DND-41 (cell line): ENCODE measurements around the gene SGMS1.

Experiments used
- ATAC-seq: fragments of 200-7000 bp; cut with Tn5 transposase; 3 replicates; pipeline ENCODE4 v1.9.1; 2021; ENCODE audit warnings: low read depth; ENCODE audit not compliant: insufficient read depth
- DNase-seq: peaks from one replicate; pipeline ENCODE4 v3.0.0-alpha.2; 2020
- H2AFZ ChIP-seq: 2 replicates; pipeline ENCODE4 v1.6.0; 2012; ENCODE audit warnings: low read depth, low read length
- H3K27ac ChIP-seq: 2 replicates; pipeline ENCODE4 v1.5.1; 2012; ENCODE audit warnings: low read length, inconsistent platforms
- H3K27me3 ChIP-seq: fragments of 200-600 bp; sonication (generic); 2 replicates; pipeline ENCODE4 v1.6.0; 2012; ENCODE audit warnings: low read length, mild to moderate bottlenecking, inconsistent platforms; ENCODE audit not compliant: insufficient read depth, poor library complexity
- H3K36me3 ChIP-seq: 2 replicates; pipeline ENCODE4 v1.5.1; 2012; ENCODE audit warnings: low read length, inconsistent platforms; ENCODE audit not compliant: insufficient read depth
- H3K4me1 ChIP-seq: 2 replicates; pipeline ENCODE4 v1.5.1; 2012; ENCODE audit warnings: mild to moderate bottlenecking, low read length; ENCODE audit not compliant: insufficient read depth
- H3K4me2 ChIP-seq: 2 replicates; pipeline ENCODE4 v1.6.0; 2012; ENCODE audit warnings: mild to moderate bottlenecking, moderate library complexity, low read length, inconsistent platforms; ENCODE audit not compliant: insufficient read depth
- H3K4me3 ChIP-seq, 2 experiments: fragments of 200-600 bp in 1 of 2; shearing (Covaris generic) in 1 of 2; 2 replicates each; pipeline ENCODE4 v1.5.1; 2012 to 2016; ENCODE audit warnings: inconsistent platforms in 2 of 2, low read length in 2 of 2, mild to moderate bottlenecking in 2 of 2, low read depth in 1 of 2, moderate library complexity in 1 of 2
- H3K79me2 ChIP-seq: 2 replicates; pipeline ENCODE4 v1.6.0; 2012; ENCODE audit warnings: low read length, inconsistent platforms; ENCODE audit not compliant: insufficient read depth
- H3K9ac ChIP-seq: 2 replicates; pipeline ENCODE4 v1.6.0; 2012; ENCODE audit warnings: low read depth, mild to moderate bottlenecking, inconsistent platforms, low read length, moderate library complexity
- H3K9me3 ChIP-seq: 2 replicates; pipeline ENCODE4 v1.5.1; 2012; ENCODE audit warnings: low read length, moderate library complexity, mild to moderate bottlenecking, inconsistent platforms; ENCODE audit not compliant: insufficient read depth, severe bottlenecking
- H4K20me1 ChIP-seq: 2 replicates; pipeline ENCODE4 v1.6.0; 2012; ENCODE audit warnings: low read length; ENCODE audit not compliant: insufficient read depth
- CTCF ChIP-seq: IDR thresholded peaks from 2 replicates; pipeline ENCODE4 v1.5.1; 2012; ENCODE audit warnings: borderline replicate concordance, low read length, moderate library complexity, mild to moderate bottlenecking; ENCODE audit not compliant: poor library complexity, severe bottlenecking; ENCODE audit errors: extremely low read depth
- EZH2 ChIP-seq: IDR thresholded peaks from 3 replicates; pipeline ENCODE4 v1.6.1; 2012; ENCODE audit warnings: borderline replicate concordance, low read depth, mild to moderate bottlenecking, moderate library complexity, low read length, inconsistent platforms; ENCODE audit not compliant: severe bottlenecking

SGMS1 gene

DNA sequence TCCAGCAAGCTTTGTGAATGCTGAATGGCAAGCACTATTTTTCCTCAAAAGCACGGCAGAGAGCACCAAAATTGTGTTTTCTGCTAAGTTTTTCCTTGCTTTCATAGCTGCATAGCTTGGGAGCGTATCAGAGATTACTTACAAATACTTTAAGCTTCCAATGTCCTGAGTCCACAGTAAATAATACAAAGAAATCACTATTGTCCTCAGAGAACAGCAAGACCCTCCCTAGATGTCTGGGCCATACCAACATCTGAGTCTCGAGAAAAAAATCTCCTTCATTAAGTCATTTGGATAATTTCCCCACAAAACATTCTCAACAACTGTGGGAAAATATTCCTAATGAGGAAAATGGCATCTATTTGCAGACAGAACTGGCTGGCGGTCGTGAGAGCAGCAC, 41.7 kb downstream of the SGMS1 start:
- Histone ChIP-seq H3K4me2 (no peak overlapping the region), H3K36me3 (no peaks in the 10 kb centered on the region), H3K9me3 (no peaks in the 10 kb centered on the region), H3K4me1 (no peaks in the 10 kb centered on the region), H2AFZ (no peak overlapping the region), H3K79me2 (no peaks in the 10 kb centered on the region), H3K27ac (no peak overlapping the region), H4K20me1 (no peaks in the 10 kb centered on the region), H3K4me3 (no peak overlapping the region), H3K27me3 (no peaks in the 10 kb centered on the region), H3K9ac (no peak overlapping the region)
- DNase-seq, result no peak
- no peak for ATAC-seq
- no peak for TF ChIP-seq EZH2
- no peak for TF ChIP-seq CTCF

GRCh38 chr10:50580262-50580891, 43.4 kb downstream of the SGMS1 start:
- Histone ChIP-seq H3K36me3 (no peaks in the 10 kb centered on the region), H3K27me3 (no peaks in the 10 kb centered on the region), H4K20me1 (no peaks in the 10 kb centered on the region), H3K79me2 (no peaks in the 10 kb centered on the region), H3K4me3 (no peak overlapping the region), H3K4me1 (no peaks in the 10 kb centered on the region), H2AFZ (no peak overlapping the region), H3K27ac (no peak overlapping the region), H3K4me2 (no peak overlapping the region), H3K9me3 (no peaks in the 10 kb centered on the region), H3K9ac (no peak overlapping the region)
- DNase-seq (no peak), ATAC-seq (no peak)
- TF ChIP-seq CTCF, result no peak
- TF ChIP-seq EZH2, result no peak

- no peak for ATAC-seq
- Histone ChIP-seq H3K27ac (no peak overlapping the region), H3K4me1 (no peaks in the 10 kb centered on the region), H3K9me3 (no peaks in the 10 kb centered on the region), H3K9ac (no peak overlapping the region), H3K27me3 (no peaks in the 10 kb centered on the region), H3K4me3 (no peak overlapping the region), H4K20me1 (no peaks in the 10 kb centered on the region), H2AFZ (no peak overlapping the region), H3K4me2 (no peak overlapping the region), H3K79me2 (no peaks in the 10 kb centered on the region), H3K36me3 (no peaks in the 10 kb centered on the region)
- no peak for DNase-seq
- TF ChIP-seq EZH2 (no peak), CTCF (no peak)
These were observed 44.1 kb downstream of the SGMS1 start for GRCh38 chr10:50579491-50580261.
